22Rv1 (cell line): ENCODE measurements around the gene GAS2L2.

ENCODE experiments used
- ZFX ChIP-seq: fragments of 450-650 bp; IDR thresholded peaks from 2 replicates; pipeline ENCODE4 v1.6.1; 2017; ENCODE audit warnings: antibody characterized with exemption, borderline replicate concordance
- TF ChIP-seq, protein P1 (sequence below): fragments of 450-650 bp; IDR thresholded peaks from 2 replicates; pipeline ENCODE4 v1.5.1; 2017; ENCODE audit warnings: mild to moderate bottlenecking

DNA sequence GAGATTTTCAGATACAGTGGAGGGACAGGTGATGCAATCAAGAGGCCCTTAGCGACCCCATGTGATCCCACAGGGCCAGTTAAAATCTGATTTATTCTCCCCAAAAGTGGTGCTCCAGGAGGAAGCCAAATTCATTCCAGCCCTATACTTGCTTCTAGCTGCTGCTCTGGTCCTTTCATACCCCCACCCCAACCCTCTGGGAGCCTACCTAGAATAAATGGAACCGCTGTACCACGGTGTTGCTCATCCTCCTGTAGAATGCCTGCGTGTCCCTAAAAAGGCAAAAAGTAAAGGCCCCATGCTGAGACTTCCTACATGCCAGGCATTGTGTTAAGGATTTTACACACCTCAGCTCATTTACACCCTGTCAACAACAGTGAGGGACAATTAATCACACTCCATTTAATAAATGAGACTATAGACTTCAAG is 23.6 kb downstream of the GAS2L2 start:
- TF ChIP-seq, protein P1, sequence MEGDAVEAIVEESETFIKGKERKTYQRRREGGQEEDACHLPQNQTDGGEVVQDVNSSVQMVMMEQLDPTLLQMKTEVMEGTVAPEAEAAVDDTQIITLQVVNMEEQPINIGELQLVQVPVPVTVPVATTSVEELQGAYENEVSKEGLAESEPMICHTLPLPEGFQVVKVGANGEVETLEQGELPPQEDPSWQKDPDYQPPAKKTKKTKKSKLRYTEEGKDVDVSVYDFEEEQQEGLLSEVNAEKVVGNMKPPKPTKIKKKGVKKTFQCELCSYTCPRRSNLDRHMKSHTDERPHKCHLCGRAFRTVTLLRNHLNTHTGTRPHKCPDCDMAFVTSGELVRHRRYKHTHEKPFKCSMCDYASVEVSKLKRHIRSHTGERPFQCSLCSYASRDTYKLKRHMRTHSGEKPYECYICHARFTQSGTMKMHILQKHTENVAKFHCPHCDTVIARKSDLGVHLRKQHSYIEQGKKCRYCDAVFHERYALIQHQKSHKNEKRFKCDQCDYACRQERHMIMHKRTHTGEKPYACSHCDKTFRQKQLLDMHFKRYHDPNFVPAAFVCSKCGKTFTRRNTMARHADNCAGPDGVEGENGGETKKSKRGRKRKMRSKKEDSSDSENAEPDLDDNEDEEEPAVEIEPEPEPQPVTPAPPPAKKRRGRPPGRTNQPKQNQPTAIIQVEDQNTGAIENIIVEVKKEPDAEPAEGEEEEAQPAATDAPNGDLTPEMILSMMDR: no peak
- TF ChIP-seq ZFX: no peak
